HuH-7 (cell line): ENCODE measurements around the gene NCBP1.
"Not testable (repeated sequence)": the region's sequence is repeated elsewhere in the genome, so short reads cannot be mapped to it uniquely, and the experiment has no call there.

Experiments used
- DNase-seq: peaks from one replicate; pipeline ENCODE4 v3.0.0; 2011; ENCODE audit warnings: low spot score

Gene NCBP1, protein sequence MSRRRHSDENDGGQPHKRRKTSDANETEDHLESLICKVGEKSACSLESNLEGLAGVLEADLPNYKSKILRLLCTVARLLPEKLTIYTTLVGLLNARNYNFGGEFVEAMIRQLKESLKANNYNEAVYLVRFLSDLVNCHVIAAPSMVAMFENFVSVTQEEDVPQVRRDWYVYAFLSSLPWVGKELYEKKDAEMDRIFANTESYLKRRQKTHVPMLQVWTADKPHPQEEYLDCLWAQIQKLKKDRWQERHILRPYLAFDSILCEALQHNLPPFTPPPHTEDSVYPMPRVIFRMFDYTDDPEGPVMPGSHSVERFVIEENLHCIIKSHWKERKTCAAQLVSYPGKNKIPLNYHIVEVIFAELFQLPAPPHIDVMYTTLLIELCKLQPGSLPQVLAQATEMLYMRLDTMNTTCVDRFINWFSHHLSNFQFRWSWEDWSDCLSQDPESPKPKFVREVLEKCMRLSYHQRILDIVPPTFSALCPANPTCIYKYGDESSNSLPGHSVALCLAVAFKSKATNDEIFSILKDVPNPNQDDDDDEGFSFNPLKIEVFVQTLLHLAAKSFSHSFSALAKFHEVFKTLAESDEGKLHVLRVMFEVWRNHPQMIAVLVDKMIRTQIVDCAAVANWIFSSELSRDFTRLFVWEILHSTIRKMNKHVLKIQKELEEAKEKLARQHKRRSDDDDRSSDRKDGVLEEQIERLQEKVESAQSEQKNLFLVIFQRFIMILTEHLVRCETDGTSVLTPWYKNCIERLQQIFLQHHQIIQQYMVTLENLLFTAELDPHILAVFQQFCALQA

DNA sequence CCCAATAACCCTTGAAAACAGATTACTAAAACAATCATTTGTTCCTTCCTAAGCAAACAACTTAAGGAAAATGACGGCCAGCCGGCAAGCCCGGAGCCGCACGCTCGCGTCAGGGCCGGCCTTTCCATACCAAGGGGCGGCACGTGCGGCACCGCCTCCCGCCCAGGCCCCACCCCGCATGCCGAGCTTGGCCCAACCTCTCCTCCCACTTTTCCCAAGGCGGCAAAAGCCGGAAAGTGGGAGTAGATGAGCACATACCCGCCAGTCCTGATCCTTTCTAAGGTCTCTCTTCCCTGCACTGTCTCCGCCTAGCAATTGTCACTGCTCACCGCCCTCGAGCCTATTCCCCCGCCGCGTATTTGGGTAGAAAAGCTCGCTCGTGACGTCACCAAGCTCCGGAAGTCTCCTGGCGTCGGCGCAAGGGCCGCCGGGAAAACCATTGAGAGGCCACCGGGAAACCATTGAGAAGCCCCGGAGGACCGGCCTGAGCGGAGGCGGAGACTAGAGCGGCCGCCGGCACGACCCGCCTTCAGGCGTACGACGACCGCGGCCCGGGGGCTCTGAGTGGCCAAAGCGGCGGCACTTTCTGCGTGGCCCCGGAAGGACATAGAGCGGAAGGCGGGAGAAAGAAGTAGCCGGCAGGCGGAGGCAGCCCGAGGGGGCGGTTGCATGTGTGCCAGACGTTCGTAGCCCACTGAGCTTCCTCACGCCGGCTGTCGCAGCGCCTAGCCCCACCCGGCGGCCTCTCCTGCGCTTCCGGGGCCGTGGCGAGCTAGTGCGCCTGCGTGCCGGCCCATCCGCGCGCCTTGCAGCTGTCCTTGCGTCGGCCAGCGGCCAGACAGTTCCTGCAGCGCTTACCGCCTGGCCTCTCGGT, at the start of gene NCBP1, which contains the start of gene TSTD2:
Gene NCBP1 (plus strand): TSS at position 837 of the 874 bp plus-strand sequence. CDS start 61 bp downstream, outside the sequence.
Gene TSTD2 (minus strand): TSS at position 384 of the 874 bp plus-strand sequence. CDS start 5,806 bp downstream, outside the sequence.
- peak; percentile 87 for DNase-seq

DNA sequence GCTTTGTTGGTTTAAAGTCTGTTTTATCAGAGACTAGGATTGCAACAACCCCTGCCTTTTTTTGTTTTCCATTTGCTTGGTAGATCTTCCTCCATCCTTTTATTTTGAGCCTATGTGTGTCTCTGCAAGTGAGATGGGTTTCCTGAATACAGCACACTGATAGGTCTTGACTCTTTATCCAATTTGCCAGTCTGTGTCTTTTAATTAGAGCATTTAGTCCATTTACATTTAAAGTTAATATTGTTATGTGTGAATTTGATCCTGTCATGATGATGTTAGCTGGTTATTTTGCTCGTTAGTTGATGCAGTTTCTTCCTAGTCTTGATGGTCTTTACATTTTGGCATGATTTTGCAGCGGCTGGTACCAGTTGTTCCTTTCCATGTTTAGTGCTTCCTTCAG, 48.8 kb upstream of the NCBP1 start:
- not testable (repeated sequence) for DNase-seq

DNA sequence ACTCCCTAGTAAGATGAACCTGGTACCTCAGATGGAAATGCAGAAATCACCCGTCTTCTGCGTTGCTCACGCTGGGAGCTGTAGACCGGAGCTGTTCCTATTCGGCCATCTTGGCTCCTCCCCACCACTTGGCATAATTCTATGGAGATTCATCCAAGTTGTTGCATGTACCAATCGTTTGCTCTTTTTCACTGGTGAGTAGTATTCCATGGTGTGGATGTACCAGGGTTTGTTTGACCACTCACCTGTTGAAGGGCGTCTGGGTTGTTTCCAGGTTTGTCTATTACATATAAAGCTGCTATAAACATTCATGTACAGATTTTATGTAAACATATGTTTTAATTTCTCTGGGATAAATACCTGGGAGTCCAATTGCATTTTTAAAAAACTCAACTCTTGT, 46.7 kb upstream of the NCBP1 start:
- DNase-seq = not testable (repeated sequence)

DNA sequence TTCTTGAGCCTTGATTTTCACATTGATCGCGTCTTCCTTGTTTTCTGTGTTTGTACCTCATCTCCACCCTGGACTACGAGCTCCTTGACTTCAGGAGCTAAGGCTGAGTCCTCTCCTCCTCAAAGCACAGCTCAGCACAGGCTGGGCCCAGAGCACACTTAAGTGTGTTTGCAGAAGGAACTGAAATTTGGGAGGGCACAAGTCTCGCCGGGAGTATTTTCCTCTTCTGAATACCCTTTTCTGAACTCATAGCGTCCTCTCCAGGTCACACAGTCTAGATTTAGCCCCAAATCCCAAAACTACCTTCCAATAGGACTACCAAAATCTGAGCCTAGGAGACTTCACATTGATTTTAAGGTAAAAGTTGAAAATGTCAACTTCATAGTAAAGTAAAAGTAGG, 42.1 kb upstream of the NCBP1 start:
- DNase-seq = no peak

DNA sequence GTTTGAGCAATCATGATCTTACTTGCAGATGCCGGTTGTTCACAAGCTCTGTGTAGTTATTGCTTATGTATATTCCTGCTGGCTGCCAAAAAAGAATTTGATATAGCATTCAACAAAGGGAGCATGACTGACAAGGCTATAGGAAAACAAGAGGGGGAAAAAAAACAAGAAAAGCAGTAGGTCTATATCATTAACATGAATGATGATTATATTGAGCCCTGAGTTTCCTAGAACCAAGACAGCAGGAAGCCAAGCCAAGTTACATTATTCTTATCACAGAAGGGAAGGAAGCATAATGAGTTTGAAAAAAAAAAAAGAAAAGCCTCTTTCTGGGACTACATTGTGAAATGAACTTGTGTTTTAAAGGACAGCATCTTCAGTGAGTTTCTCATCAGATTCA, 41.5 kb upstream of the NCBP1 start:
- DNase-seq = no peak

DNA sequence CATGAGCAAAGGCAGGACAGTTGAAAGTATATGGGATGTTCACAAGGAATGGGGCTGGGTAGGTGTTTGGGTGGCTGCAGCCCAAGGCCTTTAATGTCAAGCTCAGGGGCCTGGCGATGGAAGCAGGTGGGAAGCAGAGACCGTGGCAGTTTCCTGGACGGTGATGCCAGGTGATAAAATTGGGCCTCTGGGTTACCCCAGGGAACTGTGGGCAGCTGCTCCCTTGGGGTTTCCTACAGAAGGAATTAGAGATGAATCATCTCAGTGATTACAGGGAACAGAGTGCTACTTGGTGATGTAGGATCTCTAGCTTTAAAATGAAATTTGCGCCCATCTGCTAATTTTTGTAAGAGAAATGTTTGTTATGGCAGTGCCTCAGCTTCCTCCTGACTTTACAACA, 39.7 kb upstream of the NCBP1 start:
- DNase-seq = no peak

DNA sequence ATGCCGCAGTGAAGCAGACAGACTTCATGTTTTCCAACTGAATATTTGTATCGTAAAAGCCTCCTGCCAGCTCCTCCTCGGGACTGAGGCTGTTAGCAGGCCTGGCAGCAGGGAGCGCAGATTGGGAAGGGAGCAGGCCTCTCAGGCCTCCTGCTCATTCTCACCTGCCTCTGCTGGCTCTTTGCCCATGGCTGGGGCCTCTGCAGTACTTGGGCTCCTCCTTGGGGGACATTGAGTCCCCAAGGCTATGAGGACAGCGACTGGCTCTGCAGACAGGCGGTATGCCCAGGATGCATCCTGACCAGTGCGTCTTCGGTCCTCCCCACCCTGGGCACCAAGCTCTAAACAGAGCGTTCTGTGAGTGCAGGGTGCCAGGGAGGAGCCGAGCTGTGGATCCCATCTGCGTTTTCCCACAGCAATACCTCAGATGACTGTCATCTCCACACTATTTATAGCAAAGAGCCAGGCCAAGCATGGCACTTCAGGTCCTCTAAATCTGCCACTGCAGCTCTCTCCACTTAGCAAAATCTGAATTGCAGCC, 39.2 kb upstream of the NCBP1 start:
- no peak for DNase-seq

DNA sequence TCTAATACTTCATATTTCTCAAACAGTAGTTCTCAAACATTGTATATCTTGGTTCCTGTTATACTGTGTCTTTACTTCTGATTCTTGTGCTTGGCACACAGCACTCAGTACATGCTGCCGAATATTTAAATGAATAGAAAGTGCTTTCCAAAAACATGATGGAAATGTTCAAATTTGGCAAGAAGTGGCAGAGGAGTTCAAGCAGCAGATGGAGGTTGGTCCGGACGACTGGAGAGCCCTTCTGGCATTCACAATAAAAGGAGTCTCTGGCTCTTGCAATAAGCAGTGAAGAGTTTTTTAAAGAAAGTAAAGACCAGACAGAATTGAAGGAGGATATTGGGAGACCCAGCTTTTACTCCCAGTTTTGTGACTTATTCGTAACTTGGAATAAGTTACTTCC, 36.7 kb upstream of the NCBP1 start:
- DNase-seq = no peak

DNA sequence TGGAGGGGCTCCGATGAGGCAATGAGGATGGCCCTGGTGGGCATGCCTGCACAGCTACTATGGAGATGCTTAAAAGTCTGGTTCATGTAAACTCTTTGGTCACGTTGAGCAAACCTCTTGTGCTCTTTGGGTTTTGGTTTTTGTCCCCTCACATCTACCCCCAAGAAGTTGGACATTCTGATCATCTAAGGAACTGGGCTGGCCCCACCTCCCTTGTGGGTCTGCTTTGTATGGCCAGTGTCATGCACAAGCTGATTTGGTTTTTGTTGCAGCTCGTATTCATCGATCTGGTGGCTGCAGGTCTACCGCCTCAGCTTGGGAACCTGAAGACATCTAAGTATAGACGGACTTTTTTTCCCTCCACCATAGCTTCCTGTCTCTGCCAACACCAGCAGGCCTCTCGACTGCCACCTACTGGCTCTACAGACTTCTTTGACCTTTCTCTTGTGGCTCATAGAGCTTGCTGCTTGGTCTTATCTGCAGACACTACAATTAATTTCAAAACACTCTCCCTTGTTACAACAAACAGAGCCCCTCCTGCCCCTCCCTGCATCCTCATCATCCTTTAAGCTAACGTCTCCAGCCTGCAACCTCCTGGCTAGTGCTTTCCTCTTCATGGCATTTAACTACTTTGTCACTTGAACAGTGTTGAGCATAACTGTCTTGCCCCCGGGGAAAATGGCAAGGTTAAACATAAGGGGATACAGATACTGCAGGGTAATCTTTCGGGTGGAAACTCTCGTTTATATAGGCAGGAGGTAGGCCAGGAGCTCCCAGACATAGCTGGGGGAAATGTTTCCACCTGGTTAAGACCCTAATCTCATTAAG, 34.9 kb upstream of the NCBP1 start:
- DNase-seq = peak; percentile 72

DNA sequence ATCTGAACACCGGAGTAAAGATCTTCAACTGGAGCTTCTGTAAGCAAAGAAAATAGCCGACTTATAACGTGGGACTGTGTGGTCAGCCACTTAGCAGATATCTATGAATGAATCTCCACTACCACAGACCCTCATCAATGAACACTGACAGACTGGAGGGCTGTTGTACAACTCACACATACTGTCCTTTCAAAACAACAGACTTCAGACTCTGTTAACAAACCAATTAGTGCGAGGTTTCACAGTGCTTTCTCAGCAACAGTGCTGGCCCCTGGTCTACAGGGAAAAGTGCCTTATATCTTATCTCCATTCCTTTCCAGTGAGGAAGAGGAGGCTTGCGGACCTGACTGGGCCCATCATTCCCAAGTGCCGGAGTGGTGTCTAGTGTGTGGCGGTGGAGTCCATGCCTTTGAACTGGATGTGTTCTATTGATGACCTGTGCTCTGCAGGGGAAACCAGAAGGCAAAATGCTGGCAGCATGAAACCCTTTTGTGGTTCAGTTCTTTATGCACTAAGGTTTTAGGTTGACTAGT, 34.2 kb upstream of the NCBP1 start:
- DNase-seq = no peak

DNA sequence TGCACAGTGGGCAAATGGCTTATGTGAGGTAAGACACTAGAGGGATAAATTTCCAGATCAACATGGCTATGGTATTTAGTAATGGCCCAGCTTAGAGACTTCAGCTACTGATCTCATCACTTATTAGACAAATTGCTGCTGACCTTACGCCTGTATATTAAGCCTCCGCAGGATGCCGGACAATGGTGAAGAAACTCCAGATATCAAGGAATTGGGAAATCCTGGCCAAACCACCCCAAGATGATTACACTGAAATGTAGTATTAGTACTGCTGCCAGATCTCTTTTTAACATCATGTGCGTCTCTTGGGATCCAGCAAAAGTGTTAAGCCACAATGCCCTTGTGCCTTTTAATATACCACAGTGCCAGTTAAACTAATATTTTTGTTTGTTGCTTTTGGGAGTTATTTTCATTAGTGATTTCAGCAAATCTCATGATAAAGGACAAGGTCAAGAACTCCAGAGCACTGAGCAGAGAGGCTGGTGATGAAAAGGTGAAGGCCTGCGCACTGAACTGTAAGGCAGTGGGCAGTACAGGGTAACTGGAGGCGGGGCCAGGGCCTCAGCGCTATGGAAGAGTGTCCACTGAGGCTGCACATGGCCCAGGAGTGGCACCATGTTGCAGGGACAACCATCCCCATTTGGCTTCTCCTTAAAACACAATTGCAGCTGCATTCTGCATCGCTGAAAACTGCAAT, 32.9 kb upstream of the NCBP1 start:
- no peak for DNase-seq

DNA sequence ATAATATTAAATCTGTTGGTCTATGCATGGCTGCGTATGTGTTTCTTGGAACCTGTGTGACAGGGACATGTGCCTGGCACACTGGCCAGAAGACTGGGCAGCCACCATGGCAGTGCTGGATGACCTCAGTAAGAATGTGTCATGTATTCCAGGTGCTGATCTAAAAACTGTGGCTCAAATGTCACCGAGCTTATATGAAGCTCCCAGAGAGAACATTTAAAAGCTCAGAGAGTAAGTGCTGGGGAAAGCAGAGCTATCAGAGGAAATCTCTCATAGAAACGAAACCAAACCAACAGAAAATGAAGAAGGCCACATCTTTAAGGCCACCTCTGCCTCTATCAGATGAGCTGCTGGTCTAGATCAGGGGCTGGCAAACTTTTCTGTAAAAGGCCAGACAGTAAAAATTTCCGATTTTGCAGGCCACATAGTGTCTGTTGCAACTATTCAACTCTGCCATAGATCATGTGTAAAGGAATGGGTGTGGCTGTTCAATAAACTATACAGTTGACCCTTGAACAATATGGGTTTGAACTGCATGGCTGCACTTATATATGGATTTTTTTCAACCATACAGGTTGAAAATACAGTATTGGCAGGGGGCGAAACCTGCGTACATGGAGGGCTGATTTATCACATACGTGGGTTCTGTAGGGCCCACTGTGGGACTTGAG, 32.3 kb upstream of the NCBP1 start:
- DNase-seq = no peak

DNA sequence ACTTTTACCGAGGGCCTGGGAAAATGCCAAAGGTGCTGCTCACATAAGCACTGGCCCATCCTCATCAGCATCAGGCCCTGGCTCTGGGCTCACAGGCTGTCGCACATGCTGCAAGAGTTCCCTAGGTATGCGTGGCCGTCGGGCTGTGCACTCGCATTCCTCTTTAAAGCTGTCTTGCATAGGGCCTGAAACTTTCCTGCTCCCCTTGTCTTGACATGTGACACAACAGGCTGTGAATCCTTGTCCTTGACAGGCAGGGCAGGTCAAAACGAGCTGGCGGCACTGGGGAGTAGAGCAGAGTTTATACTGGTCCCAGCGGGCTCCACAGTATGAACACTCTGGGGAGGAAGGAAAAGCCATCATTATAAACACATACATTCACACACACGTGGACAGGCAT, 31.2 kb upstream of the NCBP1 start:
- no peak for DNase-seq

DNA sequence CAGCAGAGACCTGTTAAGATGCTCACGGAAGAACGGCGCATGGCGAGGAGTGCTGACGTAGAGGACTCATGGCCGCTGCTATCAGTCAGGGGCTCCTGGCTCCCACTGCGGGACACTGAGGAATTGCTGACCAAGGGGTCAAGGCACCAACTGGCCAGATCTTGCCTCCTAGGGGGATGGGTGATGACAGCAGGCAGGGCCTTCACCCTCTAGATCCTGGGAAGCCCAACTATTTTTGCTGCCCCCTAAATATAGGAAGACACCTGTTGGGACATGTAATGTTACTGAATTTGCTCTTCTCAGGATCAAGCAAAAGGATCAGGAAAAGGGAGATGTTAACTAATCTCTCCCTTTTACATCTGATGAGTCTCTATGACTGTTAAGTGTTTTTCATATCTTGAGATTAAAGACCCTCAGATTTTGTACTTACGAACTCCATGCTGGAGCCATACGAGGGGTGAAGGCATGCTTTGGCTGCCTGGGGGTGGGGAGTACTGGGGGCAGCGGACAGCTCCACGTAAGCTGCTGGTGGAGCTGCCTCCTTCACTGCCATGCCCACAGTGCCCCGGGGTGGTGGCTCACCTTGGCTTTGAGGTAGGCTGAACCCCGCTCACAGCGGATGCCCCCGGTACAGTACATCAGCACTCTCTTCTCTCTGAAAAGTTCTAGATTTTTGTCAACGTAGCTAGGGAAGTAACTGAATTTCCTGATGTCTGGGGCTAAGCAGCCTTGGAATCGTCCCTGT, 28.5 kb upstream of the NCBP1 start:
- no peak for DNase-seq

DNA sequence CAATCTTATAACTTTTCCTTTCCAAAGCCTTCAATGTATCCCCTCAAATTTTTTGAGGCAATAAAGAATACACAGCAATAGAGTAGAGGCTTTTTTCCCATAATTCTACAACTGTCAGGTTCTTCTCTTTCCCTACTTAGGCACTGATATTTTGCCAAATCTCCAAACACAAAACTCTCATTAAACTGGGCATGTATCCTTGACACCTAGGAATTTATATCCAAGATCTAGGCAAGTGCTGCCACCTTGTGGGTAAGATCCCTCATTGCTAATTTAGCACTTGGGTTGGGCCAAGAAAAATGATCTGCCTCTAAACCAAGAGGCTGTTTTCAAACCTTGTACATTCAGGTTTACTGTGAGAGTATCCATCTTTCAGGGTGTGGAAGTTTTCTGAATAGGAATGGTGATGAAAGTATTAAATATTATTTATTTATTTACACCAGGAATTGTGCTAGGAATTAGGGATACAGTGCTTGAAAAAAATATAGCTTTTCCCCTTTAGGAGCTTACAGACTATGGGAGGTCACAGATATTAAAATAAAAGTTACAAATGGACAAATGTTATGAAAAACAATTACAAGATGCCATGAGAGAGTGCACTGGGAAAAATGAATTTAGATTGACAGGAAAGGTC, 18.1 kb upstream of the NCBP1 start:
- DNase-seq = peak; percentile 52

DNA sequence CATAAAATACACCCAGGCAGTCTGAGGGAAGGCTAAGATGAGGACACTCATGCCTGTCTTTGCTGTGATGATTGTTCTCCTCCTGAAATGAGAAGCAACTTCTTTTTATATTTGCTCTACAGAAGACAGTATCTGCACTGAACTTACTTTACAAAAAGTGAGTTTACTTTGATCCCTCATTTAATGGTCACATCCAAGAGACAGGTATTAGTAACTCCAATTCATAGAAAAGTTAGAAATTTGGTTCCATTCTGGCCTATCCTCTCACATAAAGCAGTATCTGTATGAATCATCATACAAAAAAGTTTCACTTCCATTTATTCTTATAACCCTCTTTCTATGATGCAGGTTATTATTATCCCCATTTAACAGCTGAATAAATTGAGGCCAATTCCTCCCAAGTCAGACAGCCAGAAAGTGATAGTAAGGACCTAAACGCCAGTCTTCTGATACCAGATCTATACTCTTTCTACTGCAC, 15.6 kb upstream of the NCBP1 start:
- no peak for DNase-seq

DNA sequence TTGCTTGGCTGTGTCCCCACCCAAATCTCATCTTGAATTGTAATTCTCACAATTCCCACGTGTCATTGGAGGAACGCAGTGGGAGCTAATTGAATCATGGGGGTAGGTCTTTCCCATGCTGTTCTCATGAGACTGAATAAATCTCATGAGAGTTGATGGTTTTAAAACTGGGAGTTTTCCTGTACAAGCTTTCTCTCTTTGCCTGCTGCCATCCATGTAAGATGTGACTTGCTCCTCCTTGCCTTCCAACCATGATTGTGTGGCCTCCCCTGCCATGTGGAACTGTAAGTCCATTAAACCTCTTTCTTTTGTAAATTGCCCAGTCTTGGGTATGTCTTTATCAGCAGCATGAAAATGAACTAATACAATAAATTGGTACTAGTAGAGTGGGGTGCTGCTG, 13.6 kb upstream of the NCBP1 start:
- DNase-seq = not testable (repeated sequence)

DNA sequence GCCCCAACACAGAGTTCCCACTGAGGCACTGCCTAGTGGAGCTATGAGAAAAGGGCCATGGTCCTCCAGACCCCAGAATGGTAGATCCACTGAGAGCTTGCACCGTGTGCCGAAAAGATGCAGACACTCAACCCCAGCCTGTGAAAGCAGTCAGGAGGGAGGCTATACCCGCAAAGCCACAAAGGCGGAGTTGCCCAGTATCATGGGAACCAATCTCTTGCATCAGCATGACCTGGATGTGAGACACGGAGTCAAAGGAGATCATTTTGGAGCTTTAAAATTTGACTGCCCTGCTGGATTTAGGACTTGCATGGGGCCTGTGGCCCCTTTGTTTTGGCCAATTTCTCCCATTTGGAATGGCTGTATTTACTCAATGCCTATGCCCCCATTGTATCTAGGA, 11.1 kb upstream of the NCBP1 start:
- not testable (repeated sequence) for DNase-seq
